ENCODE results near the gene BAAT. TPM values are rescaled to one million over a fixed set of nuclear protein-coding genes. Genes with fewer than 3 reads are reported as not detected.

Gene BAAT
- total and polyA plus RNA-seq, 2 experiments from 2014 or later = 0.19 TPM; not detected in 1

- H3K9ac ChIP-seq = no peak overlapping the region
- no peak overlapping the region for H2AFZ ChIP-seq
- TF ChIP-seq EZH2 (IDR thresholded peaks at IDR 0.05; ENCODE audit: insufficient read depth, poor library complexity, severe bottlenecking) = no peak
- TF ChIP-seq EZH2phosphoT487 (IDR thresholded peaks at IDR 0.05; ENCODE audit: insufficient read depth, low read depth) = no peak
- no peaks in the 10 kb centered on the region for H3K9me2 ChIP-seq (ENCODE audit: insufficient read depth)
- WGBS, 2 experiments (ENCODE audit: low coverage in 1 of 2, low lambda C conversion rate in 2 of 2, missing lambda C conversion rate in 2 of 2) = 52 to 85% methylated on average over 1 of the region's 1 CpG
- H3K4me2 ChIP-seq (ENCODE audit: unreplicated experiment) = no peak overlapping the region
- in situ Hi-C loops (cut with MboI) = no loop called here
- no peaks in the 10 kb centered on the region for H3K9me3 ChIP-seq (ENCODE audit: low read depth)
- no peak overlapping the region for H3K27ac ChIP-seq
- DNase-seq = peak; percentile 4
- no peaks in the 10 kb centered on the region for H3K4me1 ChIP-seq (ENCODE audit: insufficient read depth)
- no peaks in the 10 kb centered on the region for H4K20me1 ChIP-seq (ENCODE audit: insufficient read depth)
- H3K36me3 ChIP-seq (ENCODE audit: low read depth) = no peaks in the 10 kb centered on the region
- no peak overlapping the region for H3K4me3 ChIP-seq
- H3K79me2 ChIP-seq (ENCODE audit: insufficient read depth) = no peaks in the 10 kb centered on the region
- no peaks in the 10 kb centered on the region for H3F3A ChIP-seq (ENCODE audit: insufficient read depth)
- H3K27me3 ChIP-seq (replicated peaks; ENCODE audit: insufficient read depth) = peaks cover 6% of the 10 kb centered on the region; the same call in 1 of the 2 replicates
Measured at GRCh38 chr9:101326501-101326900, 58.3 kb downstream of the BAAT start.

- Histone ChIP-seq H3K4me1 (ENCODE audit: insufficient read depth) (no peaks in the 10 kb centered on the region), H4K20me1 (ENCODE audit: insufficient read depth) (no peaks in the 10 kb centered on the region), H3K4me3 (no peak overlapping the region), H3K36me3 (ENCODE audit: low read depth) (no peaks in the 10 kb centered on the region), H3K27ac (no peak overlapping the region), H3K9ac (no peak overlapping the region), H3F3A (ENCODE audit: insufficient read depth) (no peaks in the 10 kb centered on the region), H2AFZ (no peak overlapping the region), H3K9me3 (ENCODE audit: low read depth) (no peaks in the 10 kb centered on the region), H3K79me2 (ENCODE audit: insufficient read depth) (no peaks in the 10 kb centered on the region), H3K9me2 (ENCODE audit: insufficient read depth) (no peaks in the 10 kb centered on the region), H3K4me2 (ENCODE audit: unreplicated experiment) (no peak overlapping the region), H3K27me3 (replicated peaks; ENCODE audit: insufficient read depth) (peaks cover 6% of the 10 kb centered on the region; the same call in 1 of the 2 replicates)
- no peak for DNase-seq
- TF ChIP-seq EZH2 (IDR thresholded peaks at IDR 0.05; ENCODE audit: insufficient read depth, poor library complexity, severe bottlenecking) (no peak), EZH2phosphoT487 (IDR thresholded peaks at IDR 0.05; ENCODE audit: insufficient read depth, low read depth) (no peak)
- in situ Hi-C loops (cut with MboI) = no loop called here
- 0 to 7% methylated on average over 1 of the region's 1 CpG for WGBS, 2 experiments (ENCODE audit: low coverage in 1 of 2, low lambda C conversion rate in 2 of 2, missing lambda C conversion rate in 2 of 2)
Measured at GRCh38 chr9:101326035-101326434, 58.8 kb downstream of the BAAT start.

GRCh38 chr9:101325053-101325452 is 59.8 kb downstream of the BAAT start:
- Histone ChIP-seq H4K20me1 (ENCODE audit: insufficient read depth) (no peaks in the 10 kb centered on the region), H3K36me3 (ENCODE audit: low read depth) (no peaks in the 10 kb centered on the region), H3F3A (ENCODE audit: insufficient read depth) (no peaks in the 10 kb centered on the region), H3K9me3 (ENCODE audit: low read depth) (no peaks in the 10 kb centered on the region), H3K79me2 (ENCODE audit: insufficient read depth) (no peaks in the 10 kb centered on the region), H3K4me2 (ENCODE audit: unreplicated experiment) (no peak overlapping the region), H3K27me3 (replicated peaks; ENCODE audit: insufficient read depth) (no peaks in the 10 kb centered on the region; the same call in 1 of the 2 replicates), H2AFZ (no peak overlapping the region), H3K4me1 (ENCODE audit: insufficient read depth) (no peaks in the 10 kb centered on the region), H3K9me2 (ENCODE audit: insufficient read depth) (no peaks in the 10 kb centered on the region), H3K27ac (no peak overlapping the region), H3K4me3 (no peak overlapping the region), H3K9ac (no peak overlapping the region)
- DNase-seq = no peak
- in situ Hi-C loops (cut with MboI) = no loop called here
- no peak for TF ChIP-seq EZH2phosphoT487 (IDR thresholded peaks at IDR 0.05; ENCODE audit: insufficient read depth, low read depth)
- no peak for TF ChIP-seq EZH2 (IDR thresholded peaks at IDR 0.05; ENCODE audit: insufficient read depth, poor library complexity, severe bottlenecking)
- 5 to 17% methylated on average over 2 of the region's 2 CpGs for WGBS, 2 experiments (ENCODE audit: low coverage in 1 of 2, low lambda C conversion rate in 2 of 2, missing lambda C conversion rate in 2 of 2)

GRCh38 chr9:101324245-101324804 is 60.5 kb downstream of the BAAT start:
- H3K27ac ChIP-seq = no peak overlapping the region
- no peak overlapping the region for H3K9ac ChIP-seq
- H2AFZ ChIP-seq = no peak overlapping the region
- H3K9me3 ChIP-seq (ENCODE audit: low read depth) = no peaks in the 10 kb centered on the region
- no peaks in the 10 kb centered on the region for H3K9me2 ChIP-seq (ENCODE audit: insufficient read depth)
- no peaks in the 10 kb centered on the region for H3F3A ChIP-seq (ENCODE audit: insufficient read depth)
- in situ Hi-C loops (cut with MboI) = no loop called here
- H3K4me3 ChIP-seq = no peak overlapping the region
- H3K4me2 ChIP-seq (ENCODE audit: unreplicated experiment) = no peak overlapping the region
- no peaks in the 10 kb centered on the region for H4K20me1 ChIP-seq (ENCODE audit: insufficient read depth)
- no peak for DNase-seq
- no peaks in the 10 kb centered on the region; the same call in 1 of the 2 replicates for H3K27me3 ChIP-seq (replicated peaks; ENCODE audit: insufficient read depth)
- TF ChIP-seq EZH2 (IDR thresholded peaks at IDR 0.05; ENCODE audit: insufficient read depth, poor library complexity, severe bottlenecking) (no peak), EZH2phosphoT487 (IDR thresholded peaks at IDR 0.05; ENCODE audit: insufficient read depth, low read depth) (no peak)
- H3K4me1 ChIP-seq (ENCODE audit: insufficient read depth) = no peaks in the 10 kb centered on the region
- WGBS, 2 experiments (ENCODE audit: low coverage in 1 of 2, low lambda C conversion rate in 2 of 2, missing lambda C conversion rate in 2 of 2) = 40 to 46% methylated on average over 3 of the region's 3 CpGs
- no peaks in the 10 kb centered on the region for H3K79me2 ChIP-seq (ENCODE audit: insufficient read depth)
- no peaks in the 10 kb centered on the region for H3K36me3 ChIP-seq (ENCODE audit: low read depth)
